Measurements from ENCODE around the gene DNPH1.

Gene DNPH1

GRCh38 chr6:43243664-43244321, 14.5 kb upstream of the DNPH1 start:
- no peak for DNase-seq

GRCh38 chr6:43242908-43243663, 13.8 kb upstream of the DNPH1 start, which contains the start of gene TTBK1:
TSS of gene TTBK1 (plus strand) at chr6:43243481. CDS start at chr6:43246661, 3,180 bp downstream.
- DNase-seq = no peak

GRCh38 chr6:43241446-43241845, 12.2 kb upstream of the DNPH1 start:
- DNase-seq = no peak

GRCh38 chr6:43240950-43241349, 11.7 kb upstream of the DNPH1 start:
- DNase-seq = no peak

GRCh38 chr6:43239054-43239453, 9.8 kb upstream of the DNPH1 start:
- DNase-seq = no peak

- no peak for DNase-seq
Observed at GRCh38 chr6:43235841-43236240, 6.6 kb upstream of the DNPH1 start.

- no peak for DNase-seq
Observed at GRCh38 chr6:43231735-43232450, 2.6 kb upstream of the DNPH1 start.

GRCh38 chr6:43231053-43231452, 1.8 kb upstream of the DNPH1 start:
- DNase-seq = no peak

GRCh38 chr6:43229803-43230620, 731 bp upstream of the DNPH1 start:
- DNase-seq = no peak

- no peak for DNase-seq
Observed at GRCh38 chr6:43226192-43226851, 3.0 kb downstream of the DNPH1 start.

GRCh38 chr6:43223175-43223574, 6.1 kb downstream of the DNPH1 start:
- no peak for DNase-seq

- DNase-seq = no peak
Observed at GRCh38 chr6:43222418-43223059, 6.7 kb downstream of the DNPH1 start.

GRCh38 chr6:43221046-43221972, 8.0 kb downstream of the DNPH1 start:
- DNase-seq = no peak

GRCh38 chr6:43220439-43220951, 8.8 kb downstream of the DNPH1 start:
- DNase-seq = no peak

GRCh38 chr6:43219814-43220213, 9.5 kb downstream of the DNPH1 start:
- no peak for DNase-seq

GRCh38 chr6:43219119-43219518, 10.2 kb downstream of the DNPH1 start:
- no peak for DNase-seq

GRCh38 chr6:43217351-43217750, 11.9 kb downstream of the DNPH1 start:
- DNase-seq = no peak

GRCh38 chr6:43216200-43216599, 13.1 kb downstream of the DNPH1 start:
- no peak for DNase-seq

GRCh38 chr6:43215066-43215465, 14.2 kb downstream of the DNPH1 start:
- DNase-seq = no peak

GRCh38 chr6:43213431-43213830, 15.8 kb downstream of the DNPH1 start:
- DNase-seq = no peak

Measured in central memory CD4-positive, alpha-beta T cell (primary cell).